Neural progenitor cell (in vitro differentiated cells): Measurements from ENCODE around the gene RHBDL1. TPM values are rescaled to one million over a fixed set of nuclear protein-coding genes. Genes with fewer than 3 reads are reported as not detected.
A peak's percentile ranks its signal among the peaks of the same experiment; 100 is the strongest.

Experiments
- DNase-seq: peaks from one replicate; pipeline ENCODE4 v3.0.0-alpha.2; 2016; ENCODE audit warnings: low spot score
- H2AFZ ChIP-seq: fragments of 200-600 bp; sonication (generic); replicated peaks from 2 replicates; pipeline ENCODE4 v1.6.1; 2016; ENCODE audit warnings: antibody characterized with exemption
- H3F3A ChIP-seq: fragments of 200-600 bp; sonication (generic); 2 replicates; pipeline ENCODE4 v1.6.1; 2016; ENCODE audit warnings: antibody characterized with exemption, low read depth
- H3K27ac ChIP-seq: fragments of 200-600 bp; sonication (generic); 2 replicates; pipeline ENCODE4 v1.5.1; 2016; ENCODE audit warnings: mild to moderate bottlenecking
- H3K27me3 ChIP-seq: fragments of 200-600 bp; sonication (generic); 2 replicates; pipeline ENCODE4 v1.6.1; 2016; ENCODE audit warnings: mild to moderate bottlenecking, moderate library complexity
- H3K36me3 ChIP-seq: fragments of 200-600 bp; sonication (generic); 2 replicates; pipeline ENCODE4 v1.5.1; 2016
- H3K4me1 ChIP-seq: fragments of 200-600 bp; sonication (generic); 2 replicates; pipeline ENCODE4 v1.6.1; 2016; ENCODE audit warnings: mixed run types
- H3K4me2 ChIP-seq: fragments of 200-600 bp; sonication (generic); 2 replicates; pipeline ENCODE4 v1.6.1; 2016
- H3K4me3 ChIP-seq: fragments of 200-600 bp; sonication (generic); 2 replicates; pipeline ENCODE4 v1.5.1; 2016
- H3K79me2 ChIP-seq: fragments of 200-600 bp; sonication (generic); 2 replicates; pipeline ENCODE4 v1.6.1; 2016; ENCODE audit warnings: low read depth
- H3K9ac ChIP-seq: fragments of 200-600 bp; sonication (generic); 2 replicates; pipeline ENCODE4 v1.6.1; 2016
- H3K9me3 ChIP-seq: fragments of 200-600 bp; sonication (generic); 2 replicates; pipeline ENCODE4 v1.5.1; 2016; ENCODE audit warnings: low read depth
- H4K20me1 ChIP-seq: fragments of 200-600 bp; sonication (generic); 2 replicates; pipeline ENCODE4 v1.6.1; 2016; ENCODE audit warnings: low read depth
- H3K27ac Mint-ChIP-seq: 3 replicates; pipeline ENCODE4 v1.8.0; 2021; ENCODE audit warnings: mixed read lengths
- H3K27me3 Mint-ChIP-seq: 2 replicates; pipeline ENCODE4 v1.8.0; 2022; ENCODE audit warnings: low read depth, mild to moderate bottlenecking, inconsistent platforms, moderate library complexity, mixed read lengths; ENCODE audit not compliant: insufficient read depth
- H3K36me3 Mint-ChIP-seq: 3 replicates; pipeline ENCODE4 v1.8.0; 2021; ENCODE audit warnings: mixed read lengths
- H3K4me1 Mint-ChIP-seq: 3 replicates; pipeline ENCODE4 v1.8.0; 2021; ENCODE audit warnings: mixed read lengths
- H3K4me3 Mint-ChIP-seq: 3 replicates; pipeline ENCODE4 v1.8.0; 2021; ENCODE audit warnings: mild to moderate bottlenecking, moderate library complexity, mixed read lengths
- H3K9me3 Mint-ChIP-seq: 3 replicates; pipeline ENCODE4 v1.8.0; 2020; ENCODE audit warnings: mixed read lengths
- EZH2 ChIP-seq: fragments of 200-600 bp; sonication (generic); IDR thresholded peaks from 2 replicates; pipeline ENCODE4 v1.6.1; 2017; ENCODE audit warnings: antibody characterized with exemption, mild to moderate bottlenecking, moderate library complexity
- EZH2phosphoT487 ChIP-seq: fragments of 200-600 bp; sonication (generic); IDR thresholded peaks from 2 replicates; pipeline ENCODE4 v1.6.1; 2017; ENCODE audit warnings: antibody characterized with exemption
- total RNA-seq: library from RNA; depleted of rRNA; stranded (reverse); fragments of >200 nt; gene quantifications from 2 replicates; pipeline ENCODE4 v1.2.3, GENCODE V29; 2015; ENCODE audit warnings: low replicate concordance
- TF ChIP-seq, protein P1 (sequence below): fragments of 200-600 bp; sonication (generic); IDR thresholded peaks from 2 replicates; pipeline ENCODE4 v1.5.1; 2017; ENCODE audit warnings: antibody characterized with exemption, mild to moderate bottlenecking

Gene RHBDL1
- total RNA-seq, 1 donor from 2014 or later = 0.28 TPM

DNA sequence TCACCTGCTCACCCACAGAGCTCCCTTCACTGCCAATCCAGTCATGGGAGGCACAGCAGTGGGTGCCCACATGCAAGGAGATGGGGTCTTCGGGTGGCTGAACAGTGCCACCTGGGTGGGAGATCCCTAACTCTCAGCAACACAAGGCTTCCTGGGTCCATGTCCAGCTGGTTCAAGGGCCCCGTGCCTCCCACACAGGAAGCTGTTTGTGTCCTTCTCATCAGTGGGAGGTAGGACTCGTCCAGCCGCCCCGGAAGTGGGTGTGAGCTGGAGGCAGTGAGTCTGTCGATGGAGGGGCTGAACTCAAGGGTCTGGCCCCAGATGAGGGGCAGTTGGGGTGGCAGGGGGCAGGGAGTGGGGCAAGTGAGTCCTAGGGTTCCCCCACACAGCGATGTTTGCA, 28.6 kb downstream of the RHBDL1 start:
- Histone ChIP-seq H3F3A (peaks cover 13% of the 10 kb centered on the region), H3K36me3 (no peaks in the 10 kb centered on the region), H3K9me3 (no peaks in the 10 kb centered on the region), H2AFZ (no peak overlapping the region), H3K27ac (no peak overlapping the region), H3K4me2 (no peak overlapping the region), H4K20me1 (peaks cover 73% of the 10 kb centered on the region), H3K4me1 (no peaks in the 10 kb centered on the region), H3K9ac (no peak overlapping the region), H3K4me3 (no peak overlapping the region), H3K79me2 (no peaks in the 10 kb centered on the region), H3K27me3 (peaks cover 100% of the 10 kb centered on the region)
- no peaks in the 10 kb centered on the region for H3K36me3 Mint-ChIP-seq
- no peaks in the 10 kb centered on the region for H3K9me3 Mint-ChIP-seq
- H3K27me3 Mint-ChIP-seq = peaks cover 56% of the 10 kb centered on the region
- TF ChIP-seq EZH2phosphoT487 (no peak), EZH2 (no peak)
- TF ChIP-seq, protein P1, sequence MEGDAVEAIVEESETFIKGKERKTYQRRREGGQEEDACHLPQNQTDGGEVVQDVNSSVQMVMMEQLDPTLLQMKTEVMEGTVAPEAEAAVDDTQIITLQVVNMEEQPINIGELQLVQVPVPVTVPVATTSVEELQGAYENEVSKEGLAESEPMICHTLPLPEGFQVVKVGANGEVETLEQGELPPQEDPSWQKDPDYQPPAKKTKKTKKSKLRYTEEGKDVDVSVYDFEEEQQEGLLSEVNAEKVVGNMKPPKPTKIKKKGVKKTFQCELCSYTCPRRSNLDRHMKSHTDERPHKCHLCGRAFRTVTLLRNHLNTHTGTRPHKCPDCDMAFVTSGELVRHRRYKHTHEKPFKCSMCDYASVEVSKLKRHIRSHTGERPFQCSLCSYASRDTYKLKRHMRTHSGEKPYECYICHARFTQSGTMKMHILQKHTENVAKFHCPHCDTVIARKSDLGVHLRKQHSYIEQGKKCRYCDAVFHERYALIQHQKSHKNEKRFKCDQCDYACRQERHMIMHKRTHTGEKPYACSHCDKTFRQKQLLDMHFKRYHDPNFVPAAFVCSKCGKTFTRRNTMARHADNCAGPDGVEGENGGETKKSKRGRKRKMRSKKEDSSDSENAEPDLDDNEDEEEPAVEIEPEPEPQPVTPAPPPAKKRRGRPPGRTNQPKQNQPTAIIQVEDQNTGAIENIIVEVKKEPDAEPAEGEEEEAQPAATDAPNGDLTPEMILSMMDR = no peak
- H3K4me3 Mint-ChIP-seq = no peak overlapping the region
- no peak for DNase-seq
- peaks cover 9% of the 10 kb centered on the region for H3K4me1 Mint-ChIP-seq
- no peak overlapping the region for H3K27ac Mint-ChIP-seq

DNA sequence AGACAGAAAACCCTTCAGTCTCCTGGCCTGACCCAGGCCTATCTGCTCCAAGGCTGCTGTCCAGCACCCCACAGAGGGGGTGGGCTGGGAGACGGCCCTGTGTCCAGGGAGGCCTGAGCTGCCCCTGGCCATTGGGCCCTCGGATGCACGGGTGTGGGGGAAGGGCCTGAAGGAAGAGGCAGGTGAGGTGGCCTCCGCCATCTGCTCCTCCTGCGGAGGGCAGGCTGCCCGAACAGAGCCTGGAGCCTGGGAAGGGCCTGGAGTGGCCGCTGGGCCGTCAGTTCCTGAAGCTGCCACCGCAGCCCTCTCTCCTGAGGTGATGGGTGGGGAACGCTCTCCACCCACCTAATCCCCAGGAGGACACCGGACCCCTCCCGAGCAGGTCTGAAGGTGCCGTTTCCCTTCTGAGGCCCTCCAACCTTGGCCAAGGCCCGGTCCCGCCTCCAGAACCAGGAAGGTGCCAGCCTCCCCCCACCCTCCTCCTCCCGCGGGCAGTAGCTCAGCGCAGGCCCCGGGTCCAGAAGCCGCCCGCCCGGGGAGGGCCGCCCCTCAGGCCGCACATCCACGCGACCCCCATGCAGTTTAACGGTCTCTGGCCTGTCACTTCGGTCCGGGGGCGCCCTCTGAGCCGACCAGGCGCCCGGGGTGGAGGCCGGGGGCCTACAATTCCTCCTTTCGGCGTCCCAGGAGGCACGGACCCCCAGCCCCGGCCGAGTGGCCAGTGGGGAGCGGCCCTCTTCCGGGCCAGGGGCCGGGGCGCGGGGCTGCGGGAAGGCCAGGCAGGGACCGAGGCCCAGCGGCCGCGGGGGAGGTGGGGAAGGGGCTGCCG, 29.3 kb downstream of the RHBDL1 start:
- Histone ChIP-seq H3K4me3 (no peak overlapping the region), H3K9me3 (no peaks in the 10 kb centered on the region), H3K9ac (no peak overlapping the region), H3K79me2 (no peaks in the 10 kb centered on the region), H3F3A (peaks cover 16% of the 10 kb centered on the region), H3K4me2 (peak overlapping the region; percentile 67), H3K36me3 (no peaks in the 10 kb centered on the region), H3K27me3 (peaks cover 100% of the 10 kb centered on the region), H3K27ac (no peak overlapping the region), H4K20me1 (peaks cover 70% of the 10 kb centered on the region), H2AFZ (no peak overlapping the region), H3K4me1 (peaks cover 1% of the 10 kb centered on the region)
- Mint-ChIP-seq H3K36me3 (no peaks in the 10 kb centered on the region), H3K27ac (no peak overlapping the region), H3K4me3 (peak overlapping the region; percentile 76), H3K9me3 (no peaks in the 10 kb centered on the region), H3K27me3 (peaks cover 56% of the 10 kb centered on the region), H3K4me1 (peaks cover 15% of the 10 kb centered on the region)
- TF ChIP-seq, protein P1 = no peak
- peak; percentile 91 for TF ChIP-seq EZH2
- peak; percentile 90 for TF ChIP-seq EZH2phosphoT487
- DNase-seq = peak; percentile 40

DNA sequence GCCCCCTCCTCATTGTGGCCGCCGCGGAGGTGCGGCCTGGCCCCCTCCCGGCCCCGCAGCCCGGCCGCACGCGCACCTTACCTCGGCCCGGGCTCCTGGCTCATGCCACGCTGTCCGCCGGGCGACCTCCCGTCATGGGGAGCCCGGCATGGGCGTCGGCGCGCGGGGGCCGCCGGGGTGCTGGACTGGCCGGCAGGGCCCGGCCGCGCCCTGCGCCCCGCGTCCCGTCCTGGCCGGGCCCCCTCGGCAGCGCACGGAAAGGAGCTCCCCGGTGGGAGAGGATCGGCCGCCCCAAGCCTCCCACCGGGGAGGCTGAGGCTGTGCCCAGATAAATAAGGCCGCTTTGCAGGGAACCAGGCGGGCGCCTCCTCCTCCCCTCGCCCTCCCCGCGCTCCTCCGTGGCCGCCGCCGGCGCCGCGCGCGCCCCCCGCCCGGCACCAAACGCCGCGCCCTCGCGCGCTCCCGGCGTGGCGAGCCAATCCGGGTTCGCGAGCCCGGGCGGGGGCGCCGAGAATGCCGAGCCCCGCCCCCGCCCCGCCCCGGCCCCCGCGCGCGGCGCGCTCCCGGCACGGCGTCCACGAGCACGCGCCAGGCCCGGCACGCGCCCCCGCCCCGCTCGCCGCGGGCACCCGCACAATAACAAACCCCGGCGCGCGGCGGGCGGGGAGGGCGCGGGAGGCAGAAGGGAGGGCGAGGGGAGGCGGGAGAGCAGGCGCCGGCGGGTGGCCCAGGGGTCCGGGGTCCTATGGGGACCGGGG, 30.1 kb downstream of the RHBDL1 start, which contains the start of gene FBXL16:
Gene FBXL16 (minus strand): TSS at position 371 of the 758 bp plus-strand sequence. CDS start 8,396 bp downstream, outside the sequence.
- peak within 1 kb of the TSS; percentile 31 for H3K4me3 ChIP-seq
- H4K20me1 ChIP-seq = peaks cover 70% of the 10 kb centered on the region
- Mint-ChIP-seq H3K4me3 (peak within 1 kb of the TSS; percentile 74), H3K4me1 (peaks cover 23% of the 10 kb centered on the region), H3K27ac (no peak within 1 kb of the TSS), H3K9me3 (no peaks in the 10 kb centered on the region), H3K27me3 (peaks cover 56% of the 10 kb centered on the region), H3K36me3 (no peaks in the 10 kb centered on the region)
- no peaks in the 10 kb centered on the region for H3K36me3 ChIP-seq
- no peaks in the 10 kb centered on the region for H3K79me2 ChIP-seq
- H3K9ac ChIP-seq = no peak within 1 kb of the TSS
- no peak within 1 kb of the TSS for H3K27ac ChIP-seq
- peaks cover 6% of the 10 kb centered on the region for H3K4me1 ChIP-seq
- H3K4me2 ChIP-seq = peak within 1 kb of the TSS; percentile 69
- TF ChIP-seq, protein P1 = no peak
- TF ChIP-seq EZH2 = no peak
- TF ChIP-seq EZH2phosphoT487 = no peak
- peak; percentile 58 for DNase-seq
- H3K9me3 ChIP-seq = no peaks in the 10 kb centered on the region
- no peak within 1 kb of the TSS for H2AFZ ChIP-seq
- peaks cover 100% of the 10 kb centered on the region for H3K27me3 ChIP-seq
- H3F3A ChIP-seq = peaks cover 18% of the 10 kb centered on the region
